Measurements from ENCODE around the gene RASD1.

DNA sequence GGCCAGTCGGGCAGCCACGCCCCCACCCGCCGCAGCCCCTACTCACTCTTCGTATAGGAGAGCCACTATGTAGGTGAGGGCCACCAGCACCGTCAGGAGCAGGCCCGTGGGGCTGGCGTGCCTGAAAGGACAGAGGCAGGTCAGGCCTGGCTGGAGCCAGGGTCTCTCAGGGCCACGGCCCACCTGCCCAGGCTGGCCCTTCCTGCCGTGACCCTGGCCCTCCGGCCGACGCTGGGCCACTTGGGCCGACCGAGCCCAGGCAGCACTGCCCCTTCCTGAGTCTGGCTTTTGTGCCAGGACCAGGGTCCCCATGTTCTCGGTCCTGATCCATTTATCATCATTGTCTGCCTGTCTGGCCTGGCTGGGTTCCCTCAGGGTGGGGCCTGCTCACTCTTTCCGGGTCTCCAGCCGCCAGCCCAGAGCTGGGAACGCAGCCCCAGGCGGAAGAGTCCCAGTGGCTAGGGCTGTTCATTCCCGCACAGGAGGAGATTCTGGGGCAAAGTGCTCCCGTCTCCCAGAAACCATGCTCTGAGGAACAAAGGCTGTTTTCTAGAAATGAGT, 10.1 kb upstream of the RASD1 start:
- TF ChIP-seq, protein P1, sequence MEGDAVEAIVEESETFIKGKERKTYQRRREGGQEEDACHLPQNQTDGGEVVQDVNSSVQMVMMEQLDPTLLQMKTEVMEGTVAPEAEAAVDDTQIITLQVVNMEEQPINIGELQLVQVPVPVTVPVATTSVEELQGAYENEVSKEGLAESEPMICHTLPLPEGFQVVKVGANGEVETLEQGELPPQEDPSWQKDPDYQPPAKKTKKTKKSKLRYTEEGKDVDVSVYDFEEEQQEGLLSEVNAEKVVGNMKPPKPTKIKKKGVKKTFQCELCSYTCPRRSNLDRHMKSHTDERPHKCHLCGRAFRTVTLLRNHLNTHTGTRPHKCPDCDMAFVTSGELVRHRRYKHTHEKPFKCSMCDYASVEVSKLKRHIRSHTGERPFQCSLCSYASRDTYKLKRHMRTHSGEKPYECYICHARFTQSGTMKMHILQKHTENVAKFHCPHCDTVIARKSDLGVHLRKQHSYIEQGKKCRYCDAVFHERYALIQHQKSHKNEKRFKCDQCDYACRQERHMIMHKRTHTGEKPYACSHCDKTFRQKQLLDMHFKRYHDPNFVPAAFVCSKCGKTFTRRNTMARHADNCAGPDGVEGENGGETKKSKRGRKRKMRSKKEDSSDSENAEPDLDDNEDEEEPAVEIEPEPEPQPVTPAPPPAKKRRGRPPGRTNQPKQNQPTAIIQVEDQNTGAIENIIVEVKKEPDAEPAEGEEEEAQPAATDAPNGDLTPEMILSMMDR (conservative IDR thresholded peaks at IDR 0.05) = no peak
- TF ChIP-seq EZH2 (IDR thresholded peaks at IDR 0.05; ENCODE audit: low read depth) = no peak

Measured in PC-9 (cell line).